NOMO-1 (cell line): ENCODE data around the gene AGBL1.

Experiments
- DNase-seq, 2 experiments: peaks; one replicate each; lab custom pipeline; 2025; ENCODE audit not compliant: unreplicated experiment in 2 of 2; lab: John Stamatoyannopoulos, UW

Gene AGBL1

GRCh38 chr15:86312486-86312885 lies 232.8 kb downstream of the AGBL1 start:
- no peak for DNase-seq

GRCh38 chr15:86316216-86316615 lies 236.5 kb downstream of the AGBL1 start:
- no peak for DNase-seq

DNA sequence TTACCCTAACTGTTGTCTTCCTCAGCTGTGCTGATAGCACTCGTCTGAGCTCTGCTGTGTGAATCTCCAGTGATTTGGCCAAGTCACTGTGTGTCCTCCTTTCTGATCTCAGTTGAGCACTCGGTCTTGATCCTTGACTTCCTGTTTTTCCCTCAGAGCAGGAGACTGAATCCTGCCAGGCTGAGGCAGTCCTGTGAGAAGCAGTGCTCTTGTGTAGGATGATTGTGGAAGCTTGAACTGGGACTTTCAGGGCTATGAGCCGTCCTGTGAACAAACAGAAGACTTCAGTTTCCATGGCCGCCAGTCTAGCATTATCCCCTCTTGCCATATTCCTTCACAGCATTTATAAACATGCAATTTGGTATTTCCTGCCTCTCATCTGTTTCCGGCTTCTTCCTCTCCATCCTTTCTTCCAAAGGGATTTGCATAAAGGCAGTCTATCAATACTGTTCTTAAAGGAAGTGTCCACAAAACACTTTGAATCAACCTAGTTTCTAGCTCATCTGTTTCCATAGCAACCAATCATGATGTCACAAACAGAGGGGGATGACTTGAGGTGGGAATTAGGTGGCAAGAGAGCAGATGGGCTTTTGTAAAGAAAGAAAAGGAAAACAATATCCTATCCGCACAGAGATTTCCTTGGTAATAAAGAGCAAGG lies 237.2 kb downstream of the AGBL1 start:
- no peak for DNase-seq

- DNase-seq, result no peak
Observed at GRCh38 chr15:86317384-86317740, 237.7 kb downstream of the AGBL1 start.

- no peak for DNase-seq
Observed at GRCh38 chr15:86322629-86323028, 243.0 kb downstream of the AGBL1 start.

DNA sequence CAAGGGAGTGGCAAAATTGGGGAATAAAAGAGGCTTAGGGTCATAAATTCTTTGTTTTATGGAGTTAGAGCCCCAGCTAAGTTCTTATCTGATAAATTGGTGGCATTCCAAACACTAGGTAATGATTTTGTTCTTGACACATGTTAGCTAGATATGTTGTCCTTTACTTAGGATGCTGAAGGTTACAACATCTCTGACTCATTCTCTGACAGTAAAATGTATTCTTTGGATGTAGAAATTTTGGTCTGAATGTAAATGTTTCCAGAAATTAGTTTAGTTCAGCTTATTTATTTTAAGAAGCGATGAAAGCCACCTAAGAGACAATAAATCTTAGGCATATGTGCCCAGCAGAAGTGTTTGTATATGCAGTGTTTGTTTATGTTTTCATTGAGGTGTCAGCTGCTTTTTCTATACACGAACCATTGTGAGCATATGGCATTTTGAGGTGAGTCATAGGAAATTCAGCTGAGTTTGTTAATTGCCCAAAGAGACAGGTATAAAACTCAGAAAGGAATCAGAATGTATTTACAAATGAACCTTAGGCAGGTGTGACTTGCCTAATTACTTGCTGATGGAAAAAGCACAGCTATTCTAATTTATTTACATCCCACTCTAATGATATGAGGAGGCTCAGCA lies 247.7 kb downstream of the AGBL1 start:
- DNase-seq, result no peak

DNA sequence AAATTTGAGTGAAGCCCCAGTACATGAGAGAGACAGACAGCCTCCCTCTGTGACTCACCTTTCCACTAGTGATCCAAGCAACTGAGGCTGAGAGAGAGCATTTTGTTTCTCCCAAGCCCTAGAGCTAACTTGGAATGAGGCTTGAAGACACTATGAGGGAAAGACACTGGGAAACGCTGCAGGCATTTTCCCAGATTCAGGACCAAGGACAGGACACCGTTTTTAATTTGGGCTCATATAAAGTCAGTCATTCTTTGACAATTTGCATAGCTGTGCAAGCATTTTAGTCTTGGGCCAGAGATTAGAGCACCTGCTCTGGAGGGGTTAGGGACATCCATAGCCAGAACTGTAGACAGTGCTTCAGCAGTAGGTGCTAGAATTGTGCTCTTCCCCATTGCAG lies 249.0 kb downstream of the AGBL1 start:
- DNase-seq, result no peak

GRCh38 chr15:86329311-86330013 lies 249.8 kb downstream of the AGBL1 start:
- no peak for DNase-seq

- DNase-seq, result no peak
Observed at GRCh38 chr15:86333819-86334218, 254.1 kb downstream of the AGBL1 start.

GRCh38 chr15:86336051-86336788 lies 256.5 kb downstream of the AGBL1 start:
- no peak for DNase-seq

- no peak for DNase-seq
Observed at GRCh38 chr15:86337071-86337470, 257.4 kb downstream of the AGBL1 start.

DNA sequence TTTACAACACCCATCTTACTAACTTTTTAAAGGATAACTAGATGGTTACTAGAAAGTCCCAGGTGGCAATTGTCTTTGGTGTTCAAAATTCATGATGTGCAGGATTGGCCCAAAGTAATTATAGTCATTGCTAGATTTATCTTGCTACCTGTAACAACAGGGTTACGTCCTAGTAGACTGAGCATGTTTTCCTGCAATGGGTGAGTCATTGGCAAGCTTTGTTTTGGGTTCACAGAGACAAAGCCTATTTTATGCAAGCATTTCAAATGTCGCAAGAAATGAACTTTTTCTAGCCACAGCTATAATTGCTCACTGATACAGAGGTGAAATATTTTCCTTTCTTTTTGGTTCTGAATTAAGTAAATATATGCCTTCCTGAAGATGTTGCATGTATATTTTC lies 267.6 kb downstream of the AGBL1 start:
- no peak for DNase-seq

DNA sequence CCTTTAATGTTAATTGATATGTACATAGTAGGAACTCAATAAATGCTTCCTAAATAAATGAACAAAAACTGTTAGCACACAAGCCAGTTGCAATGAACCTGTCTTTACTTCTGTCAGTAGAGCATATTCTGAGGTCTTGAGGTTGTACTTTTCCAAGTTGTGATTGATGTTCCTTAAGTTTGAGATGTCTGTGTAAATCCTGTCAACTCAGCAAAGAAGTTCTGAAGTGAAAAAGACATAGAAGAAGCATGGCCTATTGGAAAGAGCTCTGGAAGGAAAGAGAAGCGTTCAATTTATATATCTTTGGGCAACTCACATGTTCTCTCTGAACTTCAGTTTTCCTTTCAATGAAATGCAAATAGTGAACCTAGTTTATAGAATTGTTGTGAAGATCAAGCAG lies 269.9 kb downstream of the AGBL1 start:
- DNase-seq, result no peak

DNA sequence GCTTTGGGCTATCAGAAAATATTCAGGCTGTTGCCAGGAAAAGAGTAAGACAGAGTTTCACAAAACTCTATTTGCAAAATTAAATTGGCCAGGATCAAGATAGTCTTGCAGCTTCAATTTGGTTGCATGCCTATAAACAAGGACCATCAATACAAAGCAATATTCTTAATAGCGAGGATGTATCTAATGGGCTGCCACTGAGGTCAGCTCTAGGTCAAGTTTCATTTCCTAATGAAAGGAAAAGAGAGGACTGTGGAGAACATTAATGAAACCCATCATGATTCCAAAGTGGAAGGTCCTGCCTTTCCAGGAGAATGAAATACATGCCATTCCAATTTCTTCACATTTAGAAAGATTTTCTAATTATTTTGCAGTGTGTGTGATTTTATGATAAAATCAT lies 273.5 kb downstream of the AGBL1 start:
- DNase-seq, result no peak

DNA sequence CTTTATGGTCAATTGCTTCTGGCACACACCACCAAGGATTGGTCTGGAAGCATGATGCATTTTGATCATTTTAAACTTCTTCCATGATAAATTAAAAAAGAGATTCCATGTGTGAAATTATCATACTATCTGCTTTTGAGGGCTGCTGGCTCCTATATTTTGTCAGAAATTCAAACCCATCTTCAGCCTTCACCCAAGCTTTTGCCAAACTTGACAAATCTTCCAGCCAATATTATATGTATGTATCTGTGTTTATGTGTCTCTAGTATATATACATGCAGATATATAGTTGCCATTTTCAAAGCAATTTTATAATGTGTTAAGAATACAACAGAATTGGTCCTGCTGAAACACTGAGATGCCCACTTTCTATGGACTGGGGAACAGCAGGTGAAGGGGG lies 275.7 kb downstream of the AGBL1 start:
- no peak for DNase-seq

DNA sequence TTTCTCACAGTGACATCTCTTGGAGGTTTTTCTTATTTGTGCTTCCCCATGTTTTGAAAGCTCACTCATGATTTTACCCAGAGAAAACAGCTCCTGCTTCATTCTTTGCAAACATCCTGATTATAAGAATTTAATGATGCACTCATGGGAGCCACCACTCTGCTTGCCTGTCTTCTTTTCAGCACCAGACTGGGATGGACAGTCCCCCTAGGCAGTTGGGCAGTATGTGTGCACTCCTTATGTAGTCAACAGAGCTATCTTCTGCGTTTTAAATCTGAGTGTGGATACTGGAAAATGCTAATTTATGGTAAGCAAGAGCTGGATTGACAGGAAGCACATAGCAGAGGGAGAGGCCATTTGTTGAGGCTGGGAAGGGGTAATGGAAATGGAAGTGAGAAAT lies 276.1 kb downstream of the AGBL1 start:
- DNase-seq, result no peak

GRCh38 chr15:86362555-86362954 lies 282.9 kb downstream of the AGBL1 start:
- DNase-seq, result no peak

GRCh38 chr15:86373147-86373546 lies 293.5 kb downstream of the AGBL1 start:
- DNase-seq, result no peak

GRCh38 chr15:86375733-86376280 lies 296.1 kb downstream of the AGBL1 start:
- DNase-seq, result no peak

DNA sequence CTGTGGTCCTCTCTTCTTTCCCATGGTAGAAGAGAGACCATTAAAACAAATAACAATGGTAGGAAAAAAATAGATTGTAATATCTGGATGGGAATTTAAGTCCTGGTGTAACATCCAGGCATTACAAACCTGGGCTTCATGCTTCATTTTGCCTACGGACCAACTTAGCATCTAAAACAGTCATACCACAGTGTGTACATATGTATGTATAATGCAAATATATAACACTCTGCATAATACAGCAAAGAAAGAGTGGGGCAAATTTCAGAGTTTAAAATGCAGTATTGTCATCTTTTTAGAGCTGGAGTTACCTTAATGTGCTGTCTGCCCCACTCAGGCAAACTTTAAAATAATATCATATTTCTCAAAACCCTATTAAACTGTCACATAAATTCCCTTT lies 298.2 kb downstream of the AGBL1 start:
- no peak for DNase-seq

GRCh38 chr15:86382341-86382740 lies 302.7 kb downstream of the AGBL1 start:
- no peak for DNase-seq
